Right atrium auricular region (tissue), 2 donors: ENCODE results near the gene COL13A1. TPM values are rescaled to one million over a fixed set of nuclear protein-coding genes. Genes with fewer than 3 reads are reported as not detected.

Experiments used
- DNase-seq: peaks from one replicate; pipeline ENCODE4 v3.0.0-alpha.2; 2019; ENCODE audit warnings: low spot score
- H3K27ac ChIP-seq, 2 donors: fragments of 200-600 bp; sonication (generic); 1 replicate in 1 of 2; 2 replicates in 1 of 2; pipeline ENCODE4 v1.5.1; 2016 to 2019
- H3K27me3 ChIP-seq, 2 donors: fragments of 200-600 bp; sonication (generic); one replicate each; pipeline versions ENCODE4 v1.5.1 to v1.6.0; 2017 to 2019
- H3K36me3 ChIP-seq: fragments of 200-600 bp; sonication (generic); one replicate; pipeline ENCODE4 v1.5.1; 2016
- H3K4me1 ChIP-seq, 2 donors: fragments of 200-600 bp; sonication (generic); one replicate each; pipeline versions ENCODE4 v1.5.1 to v1.6.0; 2017 to 2019
- H3K4me3 ChIP-seq, 2 donors: fragments of 200-600 bp; sonication (generic); 1 replicate in 1 of 2; 2 replicates in 1 of 2; pipeline ENCODE4 v1.5.1; 2017 to 2019; ENCODE audit warnings: mild to moderate bottlenecking in 1 of 2, moderate library complexity in 1 of 2
- H3K9me3 ChIP-seq, 2 donors: fragments of 200-600 bp; sonication (generic); one replicate each; pipeline ENCODE4 v1.5.1; 2019
- total RNA-seq, 2 donors: library from RNA; depleted of rRNA; stranded (reverse); fragments of >200 nt; gene quantifications; one replicate each; pipeline ENCODE4 v1.1.0, GENCODE V29; 2016
- TF ChIP-seq, protein P1 (sequence below), 2 donors: fragments of 200-600 bp; sonication (generic); IDR thresholded peaks; one replicate each; pipeline ENCODE4 v1.5.1; 2019; ENCODE audit warnings: antibody characterized with exemption in 2 of 2

COL13A1 gene
- total RNA-seq, 2 donors from 2014 or later = 5.7 to 11.8 TPM

DNA sequence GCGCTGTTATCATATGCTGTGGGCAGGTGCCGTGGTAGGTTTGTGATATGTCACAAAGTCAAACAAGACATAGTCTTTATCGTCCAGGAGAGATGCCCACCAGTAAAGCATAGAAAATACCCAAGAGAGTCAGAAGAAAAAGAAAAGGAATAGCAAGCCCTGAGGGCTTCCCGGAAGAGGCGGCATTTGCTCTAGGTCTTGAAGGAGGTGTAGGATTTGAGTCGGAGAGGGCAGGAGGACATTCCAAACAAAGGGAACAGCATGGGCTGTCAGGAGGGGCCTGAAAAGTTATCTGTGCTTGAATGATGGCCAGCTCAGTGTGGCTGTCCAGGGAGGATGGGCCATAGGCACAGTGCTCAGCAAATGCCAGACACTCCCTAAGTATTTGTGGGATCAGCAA is 42.2 kb downstream of the COL13A1 start:
- H3K9me3 ChIP-seq = no peaks in the 10 kb centered on the region
- H3K27ac ChIP-seq = peak overlapping the region in 1 of 2 donors; percentile 40
- DNase-seq = no peak
- no peak overlapping the region for H3K4me3 ChIP-seq
- H3K27me3 ChIP-seq = no peaks in the 10 kb centered on the region
- no peaks in the 10 kb centered on the region for H3K36me3 ChIP-seq
- peaks cover 0 to 46% of the 10 kb centered on the region in 2 donors for H3K4me1 ChIP-seq
- TF ChIP-seq, protein P1, sequence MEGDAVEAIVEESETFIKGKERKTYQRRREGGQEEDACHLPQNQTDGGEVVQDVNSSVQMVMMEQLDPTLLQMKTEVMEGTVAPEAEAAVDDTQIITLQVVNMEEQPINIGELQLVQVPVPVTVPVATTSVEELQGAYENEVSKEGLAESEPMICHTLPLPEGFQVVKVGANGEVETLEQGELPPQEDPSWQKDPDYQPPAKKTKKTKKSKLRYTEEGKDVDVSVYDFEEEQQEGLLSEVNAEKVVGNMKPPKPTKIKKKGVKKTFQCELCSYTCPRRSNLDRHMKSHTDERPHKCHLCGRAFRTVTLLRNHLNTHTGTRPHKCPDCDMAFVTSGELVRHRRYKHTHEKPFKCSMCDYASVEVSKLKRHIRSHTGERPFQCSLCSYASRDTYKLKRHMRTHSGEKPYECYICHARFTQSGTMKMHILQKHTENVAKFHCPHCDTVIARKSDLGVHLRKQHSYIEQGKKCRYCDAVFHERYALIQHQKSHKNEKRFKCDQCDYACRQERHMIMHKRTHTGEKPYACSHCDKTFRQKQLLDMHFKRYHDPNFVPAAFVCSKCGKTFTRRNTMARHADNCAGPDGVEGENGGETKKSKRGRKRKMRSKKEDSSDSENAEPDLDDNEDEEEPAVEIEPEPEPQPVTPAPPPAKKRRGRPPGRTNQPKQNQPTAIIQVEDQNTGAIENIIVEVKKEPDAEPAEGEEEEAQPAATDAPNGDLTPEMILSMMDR (IDR thresholded peaks at IDR 0.05) = no peak

DNA sequence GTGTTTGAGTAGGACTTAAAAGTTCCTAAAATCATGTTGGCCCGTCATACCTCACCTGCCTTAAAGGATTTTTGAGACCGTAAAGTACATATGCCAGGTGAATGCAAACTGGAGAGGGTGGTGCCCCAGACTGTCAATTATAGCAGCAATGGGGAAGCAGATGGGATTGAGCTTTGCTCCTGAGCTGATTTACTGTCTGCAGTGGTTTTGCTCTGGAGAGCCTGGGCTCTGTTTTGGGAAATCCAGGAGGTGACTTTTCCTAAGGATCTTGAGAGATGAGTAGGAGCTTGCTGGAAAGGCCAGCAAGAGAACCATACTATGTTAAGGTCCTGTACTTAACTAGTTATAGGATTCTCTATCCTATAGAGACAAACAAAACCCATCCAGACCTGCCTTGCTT is 43.0 kb downstream of the COL13A1 start:
- H3K27me3 ChIP-seq = no peaks in the 10 kb centered on the region
- H3K36me3 ChIP-seq = no peaks in the 10 kb centered on the region
- no peaks in the 10 kb centered on the region for H3K9me3 ChIP-seq
- H3K4me3 ChIP-seq = no peak overlapping the region
- TF ChIP-seq, protein P1 (IDR thresholded peaks at IDR 0.05) = no peak
- H3K4me1 ChIP-seq = peaks cover 0 to 39% of the 10 kb centered on the region in 2 donors
- no peak overlapping the region for H3K27ac ChIP-seq
- DNase-seq = no peak

DNA sequence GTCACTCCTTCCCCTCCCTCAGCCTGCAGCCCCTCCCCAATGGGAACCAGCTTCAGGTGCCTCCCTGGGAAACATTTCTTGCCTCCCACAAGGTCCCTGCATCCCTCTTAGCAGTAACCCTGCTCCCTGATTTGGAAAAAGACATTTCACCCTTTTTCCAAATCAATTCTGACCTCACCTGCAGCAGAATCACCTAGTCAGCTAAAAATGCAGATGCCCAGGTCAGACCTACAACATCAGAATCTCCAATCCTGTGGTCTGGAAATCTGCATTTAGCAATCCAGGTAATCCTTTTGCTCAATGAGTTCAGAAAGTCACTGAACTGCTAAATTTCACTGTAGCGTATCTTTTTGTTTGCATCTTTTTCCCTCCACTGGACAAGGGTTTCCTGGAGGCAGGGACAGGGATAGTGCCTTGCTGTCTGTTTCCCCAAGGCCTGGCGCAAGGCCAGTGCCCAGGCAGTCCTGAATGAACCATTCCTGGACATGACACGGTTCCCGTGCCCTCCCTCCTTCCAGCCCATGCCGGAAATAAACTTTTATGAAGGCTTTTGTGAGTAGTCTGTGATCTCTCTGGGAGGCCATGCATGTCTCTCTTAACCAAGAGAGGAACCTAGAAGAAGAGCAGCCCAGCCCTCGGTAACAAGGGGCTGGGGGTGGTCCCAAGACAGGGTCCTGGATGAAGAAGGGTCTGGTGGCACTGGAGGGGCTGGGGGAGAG is 44.0 kb downstream of the COL13A1 start:
- Histone ChIP-seq H3K4me3 (no peak overlapping the region), H3K27ac (peak overlapping the region in 1 of 2 donors; percentile 51), H3K4me1 (peaks cover 0 to 28% of the 10 kb centered on the region in 2 donors), H3K9me3 (no peaks in the 10 kb centered on the region), H3K36me3 (no peaks in the 10 kb centered on the region), H3K27me3 (no peaks in the 10 kb centered on the region)
- TF ChIP-seq, protein P1 (IDR thresholded peaks at IDR 0.05) = no peak
- no peak for DNase-seq

DNA sequence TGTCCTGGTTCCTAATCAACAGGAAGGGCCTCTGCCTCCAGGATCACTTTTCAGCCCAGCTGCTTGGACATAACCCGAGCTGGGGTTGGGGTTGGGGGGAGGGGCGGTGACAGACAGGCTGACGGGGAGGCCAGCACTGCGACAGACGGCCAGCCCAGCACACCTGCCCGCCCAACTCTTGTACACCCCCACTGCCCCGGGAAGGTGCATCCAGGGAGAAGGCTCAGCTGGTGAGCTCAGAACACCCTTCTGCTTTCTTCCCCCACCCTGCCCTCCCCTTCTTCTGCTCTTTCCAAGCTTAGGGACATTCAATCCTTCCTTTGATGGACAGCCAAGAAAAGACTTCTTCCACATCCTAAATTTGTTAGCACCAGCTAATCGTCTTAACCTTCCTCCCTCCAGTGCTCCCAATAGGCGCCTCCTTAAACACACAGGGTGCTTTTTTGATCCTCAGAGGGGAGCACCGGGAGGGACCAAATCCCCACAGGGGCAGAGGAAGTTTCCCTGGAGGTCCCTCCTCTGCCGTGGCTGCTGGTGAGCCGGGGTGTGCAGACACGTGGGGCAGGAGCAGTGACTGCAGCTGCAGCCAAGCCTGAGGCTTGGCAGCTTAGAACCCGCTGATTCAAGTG is 44.7 kb downstream of the COL13A1 start:
- H3K27me3 ChIP-seq = no peaks in the 10 kb centered on the region
- no peak overlapping the region for H3K4me3 ChIP-seq
- TF ChIP-seq, protein P1 (IDR thresholded peaks at IDR 0.05) = no peak
- peak overlapping the region in 1 of 2 donors; percentile 51 for H3K27ac ChIP-seq
- no peak for DNase-seq
- H3K4me1 ChIP-seq = peaks cover 0 to 23% of the 10 kb centered on the region in 2 donors
- H3K36me3 ChIP-seq = no peaks in the 10 kb centered on the region
- no peaks in the 10 kb centered on the region for H3K9me3 ChIP-seq

DNA sequence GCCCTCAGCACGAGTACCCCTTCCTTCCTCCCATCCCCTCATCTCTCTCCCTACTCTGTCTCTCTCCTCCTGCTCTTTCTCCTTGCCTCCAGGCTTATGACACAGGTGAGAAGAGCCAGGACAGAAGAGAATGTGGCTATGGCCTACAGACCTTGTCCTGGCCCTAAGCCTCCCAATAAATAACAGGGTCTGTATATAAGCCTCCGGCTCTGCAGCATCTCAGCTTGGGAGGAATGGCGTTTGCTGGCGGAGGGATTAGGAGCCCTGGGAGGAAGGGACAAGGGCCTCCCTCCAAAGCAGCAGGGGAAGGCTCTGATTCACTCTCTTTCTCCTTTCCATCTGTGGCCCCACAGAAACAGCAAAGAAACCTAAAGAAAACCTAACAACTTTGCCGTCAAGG is 45.8 kb downstream of the COL13A1 start:
- H3K27ac ChIP-seq = no peak overlapping the region
- H3K4me1 ChIP-seq = peaks cover 0 to 23% of the 10 kb centered on the region in 2 donors
- H3K36me3 ChIP-seq = no peaks in the 10 kb centered on the region
- H3K9me3 ChIP-seq = no peaks in the 10 kb centered on the region
- no peak overlapping the region for H3K4me3 ChIP-seq
- H3K27me3 ChIP-seq = no peaks in the 10 kb centered on the region
- TF ChIP-seq, protein P1 (IDR thresholded peaks at IDR 0.05) = no peak
- no peak for DNase-seq
